Upper lobe of right lung (tissue), 1 donor: ENCODE results near the gene HENMT1. TPM values are rescaled to one million over a fixed set of nuclear protein-coding genes. Genes with fewer than 3 reads are reported as not detected.

Experiments
- ATAC-seq: fragments of 200-7000 bp; cut with Tn5 transposase; one replicate; pipeline ENCODE4 v1.9.1; 2020; ENCODE audit warnings: mild to moderate bottlenecking, moderate library complexity
- DNase-seq: peaks from one replicate; pipeline ENCODE4 v3.0.0-alpha.2; 2020
- H3K27ac ChIP-seq: fragments of 200-600 bp; one replicate; pipeline ENCODE4 v1.8.0; 2022
- H3K27me3 ChIP-seq: fragments of 200-600 bp; one replicate; pipeline ENCODE4 v1.8.0; 2022; ENCODE audit warnings: mild to moderate bottlenecking
- H3K36me3 ChIP-seq: fragments of 200-600 bp; one replicate; pipeline ENCODE4 v1.8.0; 2022
- H3K4me1 ChIP-seq: fragments of 200-600 bp; one replicate; pipeline ENCODE4 v1.8.0; 2022
- H3K4me3 ChIP-seq: fragments of 200-600 bp; one replicate; pipeline ENCODE4 v1.8.0; 2022; ENCODE audit warnings: mild to moderate bottlenecking
- H3K9me3 ChIP-seq: fragments of 200-600 bp; one replicate; pipeline ENCODE4 v1.8.0; 2022
- CTCF ChIP-seq: fragments of 200-600 bp; IDR thresholded peaks from one replicate; pipeline ENCODE4 v1.8.0; 2022; ENCODE audit warnings: antibody characterized with exemption
- intact Hi-C: fragments of 100-400 bp; cut with DNase I; formaldehyde crosslinking; loops from one replicate; pipeline ENCODE4 v1.11.0; 2022
- total RNA-seq: library from RNA; stranded (reverse); fragmentation: NEBNext Ultra II Directional; extraction: Animal tissue kit (Norgen Biotek cat#: 25700); gene quantifications from one replicate; pipeline ENCODE4 v1.2.1, GENCODE V29; 2021
- donor health status: DM: no; HTN: yes; CAD: no; lungs with severe emphysema.

HENMT1 gene
- total RNA-seq, 1 donor from 2014 or later, result 5.6 TPM

- TF ChIP-seq CTCF, result no peak
- no peak for ATAC-seq
- no peaks in the 10 kb centered on the region for H3K4me1 ChIP-seq
- no peak overlapping the region for H3K27ac ChIP-seq
- H3K9me3 ChIP-seq, result no peaks in the 10 kb centered on the region
- no peaks in the 10 kb centered on the region for H3K27me3 ChIP-seq
- H3K36me3 ChIP-seq, result peaks cover 21% of the 10 kb centered on the region
- intact Hi-C loops, result no loop called here
- no peak overlapping the region for H3K4me3 ChIP-seq
- DNase-seq, result no peak
Measured at GRCh38 chr1:108627951-108628350, 32.9 kb downstream of the HENMT1 start.

- Histone ChIP-seq H3K9me3 (no peaks in the 10 kb centered on the region), H3K4me3 (no peak overlapping the region), H3K27ac (no peak overlapping the region), H3K4me1 (no peaks in the 10 kb centered on the region), H3K27me3 (no peaks in the 10 kb centered on the region), H3K36me3 (peaks cover 21% of the 10 kb centered on the region)
- intact Hi-C loops, result no loop called here
- TF ChIP-seq CTCF, result no peak
- ATAC-seq (no peak), DNase-seq (no peak)
Measured at GRCh38 chr1:108627256-108627655, 33.6 kb downstream of the HENMT1 start.

- no peak for DNase-seq
- no peak for ATAC-seq
- Histone ChIP-seq H3K36me3 (no peaks in the 10 kb centered on the region), H3K4me3 (no peak overlapping the region), H3K27me3 (no peaks in the 10 kb centered on the region), H3K4me1 (no peaks in the 10 kb centered on the region), H3K27ac (no peak overlapping the region), H3K9me3 (no peaks in the 10 kb centered on the region)
- intact Hi-C loops, result no loop called here
- TF ChIP-seq CTCF, result no peak
Measured at GRCh38 chr1:108624069-108624468, 36.8 kb downstream of the HENMT1 start.

GRCh38 chr1:108617724-108618056 is 43.2 kb downstream of the HENMT1 start:
- H3K9me3 ChIP-seq, result no peaks in the 10 kb centered on the region
- no peak for ATAC-seq
- no peak overlapping the region for H3K27ac ChIP-seq
- intact Hi-C loops, result no loop called here
- peaks cover 7% of the 10 kb centered on the region for H3K36me3 ChIP-seq
- H3K27me3 ChIP-seq, result no peaks in the 10 kb centered on the region
- TF ChIP-seq CTCF, result no peak
- no peak for DNase-seq
- H3K4me1 ChIP-seq, result no peaks in the 10 kb centered on the region
- no peak overlapping the region for H3K4me3 ChIP-seq

- Histone ChIP-seq H3K27me3 (no peaks in the 10 kb centered on the region), H3K9me3 (no peaks in the 10 kb centered on the region), H3K27ac (no peak overlapping the region), H3K4me1 (no peaks in the 10 kb centered on the region), H3K4me3 (no peak overlapping the region), H3K36me3 (peaks cover 7% of the 10 kb centered on the region)
- ATAC-seq, result no peak
- DNase-seq, result no peak
- no peak for TF ChIP-seq CTCF
- intact Hi-C loops, result no loop called here
Measured at GRCh38 chr1:108617008-108617723, 43.7 kb downstream of the HENMT1 start.

GRCh38 chr1:108615544-108615943 is 45.3 kb downstream of the HENMT1 start:
- DNase-seq (no peak), ATAC-seq (no peak)
- Histone ChIP-seq H3K9me3 (no peaks in the 10 kb centered on the region), H3K36me3 (peaks cover 7% of the 10 kb centered on the region), H3K27me3 (no peaks in the 10 kb centered on the region), H3K4me3 (no peak overlapping the region), H3K4me1 (no peaks in the 10 kb centered on the region), H3K27ac (no peak overlapping the region)
- no peak for TF ChIP-seq CTCF
- intact Hi-C loops, result no loop called here
